GM12878 (cell line): ENCODE results near the gene DMRTC2. TPM values are rescaled to one million over a fixed set of nuclear protein-coding genes. Genes with fewer than 3 reads are reported as not detected.
A peak's percentile ranks its signal among the peaks of the same experiment; 100 is the strongest.

Experiments used
- CBX3 ChIP-seq: fragments of 200-600 bp; sonication (generic); IDR thresholded peaks from 2 replicates; pipeline ENCODE4 v1.6.1; 2016; ENCODE audit warnings: low read depth, borderline replicate concordance
- CHD4 ChIP-seq: fragments of 200-600 bp; sonication (generic); IDR thresholded peaks from 2 replicates; pipeline ENCODE4 v1.6.1; 2016; ENCODE audit warnings: mild to moderate bottlenecking
- FOS ChIP-seq: IDR thresholded peaks from 3 replicates; pipeline ENCODE4 v1.6.1; 2011; ENCODE audit warnings: borderline replicate concordance; ENCODE audit not compliant: insufficient read length; ENCODE audit errors: extremely low read depth
- FOXM1 ChIP-seq: IDR thresholded peaks from 2 replicates; pipeline ENCODE4 v1.6.1; 2012; ENCODE audit warnings: low read depth, mild to moderate bottlenecking, inconsistent platforms, low read length, moderate library complexity
- HDAC2 ChIP-seq: fragments of 200-600 bp; sonication (generic); IDR thresholded peaks from 2 replicates; pipeline ENCODE4 v1.6.1; 2017
- KDM1A ChIP-seq: fragments of 200-600 bp; sonication (generic); IDR thresholded peaks from 2 replicates; pipeline ENCODE4 v1.6.1; 2016; ENCODE audit warnings: borderline replicate concordance
- MXI1 ChIP-seq: fragments of 150-350 bp; IDR thresholded peaks from 2 replicates; pipeline ENCODE4 v1.6.1; 2011; ENCODE audit warnings: low read depth, mild to moderate bottlenecking, inconsistent platforms, low read length, improper control_type of control experiment
- NFYB ChIP-seq: IDR thresholded peaks from 2 replicates; pipeline ENCODE4 v1.6.1; 2011; ENCODE audit warnings: low read depth, mild to moderate bottlenecking, low read length, improper control_type of control experiment, moderate library complexity; ENCODE audit not compliant: insufficient read depth
- PAX8 ChIP-seq: fragments of 450-650 bp; IDR thresholded peaks from 2 replicates; pipeline ENCODE4 v1.6.1; 2017; ENCODE audit warnings: mild to moderate bottlenecking, moderate library complexity
- POLR2AphosphoS5 ChIP-seq: IDR thresholded peaks from 2 replicates; pipeline ENCODE4 v1.6.1; 2011; ENCODE audit warnings: mild to moderate bottlenecking, low read length, inconsistent platforms
- RB1 ChIP-seq: fragments of 450-650 bp; formaldehyde crosslinking; IDR thresholded peaks from 2 replicates; pipeline ENCODE4 v1.6.1; 2017; ENCODE audit warnings: mild to moderate bottlenecking, borderline replicate concordance
- SIN3A ChIP-seq: IDR thresholded peaks from 2 replicates; pipeline ENCODE4 v1.6.1; 2012; ENCODE audit warnings: low read depth, low read length, improper control_type of control experiment
- SMAD1 ChIP-seq: fragments of 450-650 bp; IDR thresholded peaks from 2 replicates; pipeline ENCODE4 v1.6.1; 2018; ENCODE audit warnings: mild to moderate bottlenecking, low read depth; ENCODE audit not compliant: partially characterized antibody
- ZNF207 ChIP-seq: fragments of 450-650 bp; IDR thresholded peaks from 2 replicates; pipeline ENCODE4 v1.6.1; 2014; ENCODE audit warnings: antibody characterized with exemption, mild to moderate bottlenecking, borderline replicate concordance
- ZNF274 ChIP-seq: IDR thresholded peaks from one replicate; pipeline ENCODE4 v1.8.0; 2011; ENCODE audit not compliant: insufficient read length, insufficient read depth
- polyA plus RNA-seq, 11 experiments: library from polyadenylated mRNA; depleted of rRNA in 4 of 11; unstranded in 6 of 11; stranded (reverse) in 5 of 11; fragments of >200 nt; fragmentation: Nextera tagmentation in 4 of 11; fragmentation: Illumina TruSeq in 1 of 11; extraction: Ambion mirVana in 4 of 11; extraction: Trizol in 1 of 11; gene quantifications; 1 replicate in 1 of 11; 2 replicates in 10 of 11; pipeline versions ENCODE4 v1.2.1 to v1.2.3, GENCODE V29; 2011 to 2016; ENCODE audit warnings: inconsistent platforms in 2 of 11, missing spikeins in 2 of 11, low read depth in 1 of 11
- total RNA-seq, 4 experiments: library from RNA; depleted of rRNA in 3 of 4; stranded (reverse); fragments of >200 nt in 3 of 4; fragmentation: Illumina TruSeq in 1 of 4; extraction: Trizol in 1 of 4; gene quantifications; 2 replicates each; pipeline versions ENCODE4 v1.2.1 to v1.2.3, GENCODE V29; 2013 to 2021
- TF ChIP-seq, protein P1 (sequence below): IDR thresholded peaks from 2 replicates; pipeline ENCODE4 v1.6.1; 2012; ENCODE audit warnings: low read depth, low read length, improper control_type of control experiment
- TF ChIP-seq, protein P2 (sequence below): fragments of 450-650 bp; IDR thresholded peaks from 2 replicates; pipeline ENCODE4 v1.6.1; 2017; ENCODE audit warnings: mild to moderate bottlenecking, moderate library complexity
- TF ChIP-seq, protein P3 (sequence below): fragments of 450-650 bp; conservative IDR thresholded peaks from 2 replicates; pipeline ENCODE4 v1.6.1; 2017; ENCODE audit warnings: mild to moderate bottlenecking, moderate library complexity
- TF ChIP-seq, protein P4 (sequence below): fragments of 450-650 bp; IDR thresholded peaks from 2 replicates; pipeline ENCODE4 v1.6.1; 2018; ENCODE audit warnings: mild to moderate bottlenecking, low read depth, moderate library complexity; ENCODE audit not compliant: partially characterized antibody

DMRTC2 gene
- total and polyA plus RNA-seq, 10 of the 15 experiments (the other 5 are each of a cell fraction or from before 2014, with no cell fraction given), result not detected

DNA sequence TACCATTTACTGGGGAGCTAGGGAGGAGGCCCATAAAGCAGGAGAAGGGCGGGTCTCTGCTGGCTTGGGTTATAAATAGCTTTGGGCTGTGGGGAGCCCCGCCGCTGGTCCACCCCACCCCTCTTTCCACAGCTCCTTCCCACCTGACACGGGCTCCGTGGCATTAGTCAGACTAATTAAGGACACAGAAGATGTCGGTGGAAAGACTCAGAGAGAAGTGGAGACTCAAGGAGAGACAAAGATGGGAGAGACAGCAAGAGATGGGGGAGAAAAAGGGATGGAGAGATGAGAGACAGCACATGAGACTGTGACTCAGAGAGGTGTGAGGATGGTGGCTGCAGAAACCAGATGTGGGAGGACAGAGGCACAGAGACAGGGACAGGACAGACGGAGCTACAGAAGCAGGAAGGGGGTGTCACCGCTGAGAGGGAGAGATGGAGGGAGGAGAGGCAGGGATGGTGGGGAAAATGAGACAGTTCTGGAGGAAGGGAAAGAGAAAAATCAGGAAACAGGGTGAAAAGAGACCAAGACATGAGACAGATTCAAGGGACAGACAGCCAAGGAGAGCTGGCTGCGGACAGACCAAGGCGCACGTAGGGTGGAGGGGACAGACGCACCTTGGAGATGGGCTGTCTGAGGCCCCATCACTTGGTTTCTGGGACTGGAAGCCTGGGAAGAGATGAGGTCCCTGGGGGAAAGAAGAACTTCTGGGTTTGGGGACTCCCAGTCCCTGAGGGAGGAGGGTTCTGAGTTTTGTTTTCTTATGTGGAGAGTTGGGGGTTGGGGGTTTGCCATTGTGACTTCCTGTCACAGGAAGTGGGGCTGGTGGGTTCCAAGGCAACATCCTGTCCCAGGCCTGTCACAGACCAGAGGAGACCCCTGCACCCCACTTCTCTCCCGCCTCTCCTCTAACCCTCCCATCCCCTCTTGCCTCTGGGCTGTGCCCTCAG lies 42.2 kb downstream of the DMRTC2 start (continued):
- TF ChIP-seq SIN3A (no peak), PAX8 (no peak), KDM1A (no peak), RB1 (no peak), MXI1 (peak; percentile 49; the same call in 1 of the 2 replicates), CHD4 (no peak), ZNF207 (no peak), FOS (no peak), SMAD1 (peak; percentile 64), POLR2AphosphoS5 (peak; percentile 83), ZNF274 (no peak), FOXM1 (0 out of 2 replicates have a peak, but pooled peaks have one; percentile 46), CBX3 (no peak), NFYB (no peak), HDAC2 (no peak)
- TF ChIP-seq, protein P1, sequence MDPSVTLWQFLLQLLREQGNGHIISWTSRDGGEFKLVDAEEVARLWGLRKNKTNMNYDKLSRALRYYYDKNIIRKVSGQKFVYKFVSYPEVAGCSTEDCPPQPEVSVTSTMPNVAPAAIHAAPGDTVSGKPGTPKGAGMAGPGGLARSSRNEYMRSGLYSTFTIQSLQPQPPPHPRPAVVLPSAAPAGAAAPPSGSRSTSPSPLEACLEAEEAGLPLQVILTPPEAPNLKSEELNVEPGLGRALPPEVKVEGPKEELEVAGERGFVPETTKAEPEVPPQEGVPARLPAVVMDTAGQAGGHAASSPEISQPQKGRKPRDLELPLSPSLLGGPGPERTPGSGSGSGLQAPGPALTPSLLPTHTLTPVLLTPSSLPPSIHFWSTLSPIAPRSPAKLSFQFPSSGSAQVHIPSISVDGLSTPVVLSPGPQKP, result 0 out of 2 replicates have a peak, but pooled peaks have one; percentile 7
- TF ChIP-seq, protein P2, sequence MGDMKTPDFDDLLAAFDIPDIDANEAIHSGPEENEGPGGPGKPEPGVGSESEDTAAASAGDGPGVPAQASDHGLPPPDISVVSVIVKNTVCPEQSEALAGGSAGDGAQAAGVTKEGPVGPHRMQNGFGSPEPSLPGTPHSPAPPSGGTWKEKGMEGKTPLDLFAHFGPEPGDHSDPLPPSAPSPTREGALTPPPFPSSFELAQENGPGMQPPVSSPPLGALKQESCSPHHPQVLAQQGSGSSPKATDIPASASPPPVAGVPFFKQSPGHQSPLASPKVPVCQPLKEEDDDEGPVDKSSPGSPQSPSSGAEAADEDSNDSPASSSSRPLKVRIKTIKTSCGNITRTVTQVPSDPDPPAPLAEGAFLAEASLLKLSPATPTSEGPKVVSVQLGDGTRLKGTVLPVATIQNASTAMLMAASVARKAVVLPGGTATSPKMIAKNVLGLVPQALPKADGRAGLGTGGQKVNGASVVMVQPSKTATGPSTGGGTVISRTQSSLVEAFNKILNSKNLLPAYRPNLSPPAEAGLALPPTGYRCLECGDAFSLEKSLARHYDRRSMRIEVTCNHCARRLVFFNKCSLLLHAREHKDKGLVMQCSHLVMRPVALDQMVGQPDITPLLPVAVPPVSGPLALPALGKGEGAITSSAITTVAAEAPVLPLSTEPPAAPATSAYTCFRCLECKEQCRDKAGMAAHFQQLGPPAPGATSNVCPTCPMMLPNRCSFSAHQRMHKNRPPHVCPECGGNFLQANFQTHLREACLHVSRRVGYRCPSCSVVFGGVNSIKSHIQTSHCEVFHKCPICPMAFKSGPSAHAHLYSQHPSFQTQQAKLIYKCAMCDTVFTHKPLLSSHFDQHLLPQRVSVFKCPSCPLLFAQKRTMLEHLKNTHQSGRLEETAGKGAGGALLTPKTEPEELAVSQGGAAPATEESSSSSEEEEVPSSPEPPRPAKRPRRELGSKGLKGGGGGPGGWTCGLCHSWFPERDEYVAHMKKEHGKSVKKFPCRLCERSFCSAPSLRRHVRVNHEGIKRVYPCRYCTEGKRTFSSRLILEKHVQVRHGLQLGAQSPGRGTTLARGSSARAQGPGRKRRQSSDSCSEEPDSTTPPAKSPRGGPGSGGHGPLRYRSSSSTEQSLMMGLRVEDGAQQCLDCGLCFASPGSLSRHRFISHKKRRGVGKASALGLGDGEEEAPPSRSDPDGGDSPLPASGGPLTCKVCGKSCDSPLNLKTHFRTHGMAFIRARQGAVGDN, result peak; percentile 61; the same call in 1 of the 2 replicates
- TF ChIP-seq, protein P3, sequence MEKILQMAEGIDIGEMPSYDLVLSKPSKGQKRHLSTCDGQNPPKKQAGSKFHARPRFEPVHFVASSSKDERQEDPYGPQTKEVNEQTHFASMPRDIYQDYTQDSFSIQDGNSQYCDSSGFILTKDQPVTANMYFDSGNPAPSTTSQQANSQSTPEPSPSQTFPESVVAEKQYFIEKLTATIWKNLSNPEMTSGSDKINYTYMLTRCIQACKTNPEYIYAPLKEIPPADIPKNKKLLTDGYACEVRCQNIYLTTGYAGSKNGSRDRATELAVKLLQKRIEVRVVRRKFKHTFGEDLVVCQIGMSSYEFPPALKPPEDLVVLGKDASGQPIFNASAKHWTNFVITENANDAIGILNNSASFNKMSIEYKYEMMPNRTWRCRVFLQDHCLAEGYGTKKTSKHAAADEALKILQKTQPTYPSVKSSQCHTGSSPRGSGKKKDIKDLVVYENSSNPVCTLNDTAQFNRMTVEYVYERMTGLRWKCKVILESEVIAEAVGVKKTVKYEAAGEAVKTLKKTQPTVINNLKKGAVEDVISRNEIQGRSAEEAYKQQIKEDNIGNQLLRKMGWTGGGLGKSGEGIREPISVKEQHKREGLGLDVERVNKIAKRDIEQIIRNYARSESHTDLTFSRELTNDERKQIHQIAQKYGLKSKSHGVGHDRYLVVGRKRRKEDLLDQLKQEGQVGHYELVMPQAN, result no peak
- TF ChIP-seq, protein P4, sequence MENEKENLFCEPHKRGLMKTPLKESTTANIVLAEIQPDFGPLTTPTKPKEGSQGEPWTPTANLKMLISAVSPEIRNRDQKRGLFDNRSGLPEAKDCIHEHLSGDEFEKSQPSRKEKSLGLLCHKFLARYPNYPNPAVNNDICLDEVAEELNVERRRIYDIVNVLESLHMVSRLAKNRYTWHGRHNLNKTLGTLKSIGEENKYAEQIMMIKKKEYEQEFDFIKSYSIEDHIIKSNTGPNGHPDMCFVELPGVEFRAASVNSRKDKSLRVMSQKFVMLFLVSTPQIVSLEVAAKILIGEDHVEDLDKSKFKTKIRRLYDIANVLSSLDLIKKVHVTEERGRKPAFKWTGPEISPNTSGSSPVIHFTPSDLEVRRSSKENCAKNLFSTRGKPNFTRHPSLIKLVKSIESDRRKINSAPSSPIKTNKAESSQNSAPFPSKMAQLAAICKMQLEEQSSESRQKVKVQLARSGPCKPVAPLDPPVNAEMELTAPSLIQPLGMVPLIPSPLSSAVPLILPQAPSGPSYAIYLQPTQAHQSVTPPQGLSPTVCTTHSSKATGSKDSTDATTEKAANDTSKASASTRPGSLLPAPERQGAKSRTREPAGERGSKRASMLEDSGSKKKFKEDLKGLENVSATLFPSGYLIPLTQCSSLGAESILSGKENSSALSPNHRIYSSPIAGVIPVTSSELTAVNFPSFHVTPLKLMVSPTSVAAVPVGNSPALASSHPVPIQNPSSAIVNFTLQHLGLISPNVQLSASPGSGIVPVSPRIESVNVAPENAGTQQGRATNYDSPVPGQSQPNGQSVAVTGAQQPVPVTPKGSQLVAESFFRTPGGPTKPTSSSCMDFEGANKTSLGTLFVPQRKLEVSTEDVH, result no peak
